Measurements from ENCODE around the gene E2F1.

GRCh38 chr20:33675136-33675959 is 10.8 kb downstream of the E2F1 start:
- TF ChIP-seq CTCF (IDR thresholded peaks at IDR 0.05; ENCODE audit: low read depth, low read length, poor library complexity, severe bottlenecking), result no peak
- no peak for TF ChIP-seq EZH2phosphoT487 (IDR thresholded peaks at IDR 0.05; ENCODE audit: borderline replicate concordance, low read length)

Measured in DOHH2 (cell line).